CD4-positive, alpha-beta T cell treated with Interleukin-6 for 4 hours (primary cell): ENCODE data around the gene TMEM63B.
A peak's percentile ranks its signal among the peaks of the same experiment; 100 is the strongest.
"Not testable (repeated sequence)": the region's sequence is repeated elsewhere in the genome, so short reads cannot be mapped to it uniquely, and the experiment has no call there.

Source experiments
- DNase-seq: peaks from one replicate; pipeline ENCODE4 v3.0.0-alpha.2; 2020; ENCODE audit warnings: mixed read lengths

Gene TMEM63B

GRCh38 chr6:44117397-44118128, 9.8 kb upstream of the TMEM63B start:
- DNase-seq = no peak

- DNase-seq = no peak
Measured at GRCh38 chr6:44119704-44120262, 7.6 kb upstream of the TMEM63B start.

DNA sequence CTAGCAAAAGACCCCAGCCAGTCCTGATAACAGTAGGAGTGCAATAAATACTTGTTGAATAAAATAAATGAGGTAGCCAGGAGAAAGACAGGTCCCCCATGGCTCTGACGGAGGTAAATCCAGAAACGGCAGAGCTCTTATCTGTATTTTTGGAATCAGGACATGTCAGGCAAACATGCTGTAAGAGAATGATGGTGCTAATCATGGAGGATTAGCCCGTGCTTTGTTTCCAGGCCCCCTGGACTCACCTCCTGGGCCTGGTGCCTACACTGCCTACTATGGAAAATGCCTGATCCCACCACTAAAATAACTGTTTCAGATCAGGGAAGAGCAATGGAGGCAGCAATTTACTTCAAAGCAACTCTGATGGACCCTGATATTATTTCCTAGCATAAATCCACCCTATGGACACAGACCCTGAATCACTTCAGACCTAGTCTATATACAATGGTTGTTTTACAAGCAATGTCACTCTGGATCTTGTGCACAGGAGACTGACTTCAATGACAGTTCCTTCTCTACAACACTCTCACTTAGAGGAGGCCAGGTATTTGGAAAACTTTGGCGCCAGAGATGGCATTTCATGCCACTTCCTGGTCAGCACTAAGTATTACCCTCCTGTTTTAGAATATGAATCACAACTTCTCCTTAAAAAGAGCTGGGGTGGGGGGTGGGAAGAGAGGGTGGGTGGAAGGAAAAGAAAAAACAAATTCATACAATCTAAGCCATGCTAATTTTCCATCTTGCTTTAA, 6.5 kb upstream of the TMEM63B start:
- DNase-seq = no peak

DNA sequence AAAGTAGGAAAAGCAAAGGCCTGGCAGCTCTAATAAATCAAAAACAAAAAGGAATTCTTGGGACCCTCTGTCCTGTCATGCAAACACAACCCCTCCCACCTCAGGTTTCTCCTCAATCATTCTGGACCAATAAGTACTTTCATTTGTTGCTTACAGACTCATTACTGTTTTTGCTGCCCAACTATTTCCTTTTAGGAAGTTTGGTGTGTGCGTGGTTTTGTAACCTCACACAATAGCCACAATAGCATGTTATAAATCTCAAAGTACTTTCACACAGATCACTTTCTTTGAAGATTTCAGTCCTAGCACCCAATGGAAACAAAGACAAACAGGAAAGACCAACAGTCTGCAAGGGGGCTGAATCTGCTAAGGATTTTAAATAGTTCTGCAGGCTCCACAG, 4.6 kb upstream of the TMEM63B start:
- peak; percentile 7 for DNase-seq

GRCh38 chr6:44123544-44123943, 3.8 kb upstream of the TMEM63B start:
- DNase-seq = no peak

DNA sequence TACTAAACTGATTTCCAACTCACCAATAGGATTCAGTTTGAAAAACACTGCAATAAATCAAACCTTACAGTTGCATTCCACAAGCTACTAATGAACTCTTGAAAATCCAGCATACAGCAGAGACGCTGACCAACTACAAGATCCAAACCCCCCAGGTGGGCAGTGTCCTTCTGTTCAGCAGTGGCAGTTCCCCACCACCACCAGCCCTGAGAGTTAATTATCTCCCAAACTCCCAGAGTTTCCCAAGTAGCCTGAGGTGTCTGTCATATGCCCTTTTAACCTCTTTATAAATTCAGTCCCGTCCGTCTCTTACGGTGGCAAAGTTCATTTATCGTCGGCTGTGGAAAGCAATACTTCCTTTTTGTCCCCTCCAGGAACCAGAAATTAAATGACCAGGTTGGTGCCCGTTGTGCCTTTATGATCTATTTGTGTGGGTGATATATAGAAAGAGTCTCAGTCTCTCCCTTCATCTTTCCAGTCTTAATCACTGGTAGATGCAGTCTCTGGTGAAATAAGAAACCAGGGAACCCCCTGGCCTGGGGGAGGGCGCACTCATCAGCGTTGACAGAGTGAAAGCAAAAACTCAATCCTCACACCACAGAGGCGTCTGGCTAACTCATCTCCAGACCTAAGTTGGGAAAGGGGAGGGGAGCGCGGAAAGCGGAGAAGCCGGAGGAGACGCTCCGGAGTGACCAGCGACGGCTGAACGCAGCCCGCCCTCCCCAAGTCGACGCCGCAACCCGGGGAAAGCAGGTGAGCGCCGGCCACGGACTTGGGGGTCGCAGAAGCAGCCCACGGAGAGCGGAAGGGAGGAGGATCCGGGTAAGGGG, 819 bp upstream of the TMEM63B start:
- DNase-seq = peak; percentile 61

DNA sequence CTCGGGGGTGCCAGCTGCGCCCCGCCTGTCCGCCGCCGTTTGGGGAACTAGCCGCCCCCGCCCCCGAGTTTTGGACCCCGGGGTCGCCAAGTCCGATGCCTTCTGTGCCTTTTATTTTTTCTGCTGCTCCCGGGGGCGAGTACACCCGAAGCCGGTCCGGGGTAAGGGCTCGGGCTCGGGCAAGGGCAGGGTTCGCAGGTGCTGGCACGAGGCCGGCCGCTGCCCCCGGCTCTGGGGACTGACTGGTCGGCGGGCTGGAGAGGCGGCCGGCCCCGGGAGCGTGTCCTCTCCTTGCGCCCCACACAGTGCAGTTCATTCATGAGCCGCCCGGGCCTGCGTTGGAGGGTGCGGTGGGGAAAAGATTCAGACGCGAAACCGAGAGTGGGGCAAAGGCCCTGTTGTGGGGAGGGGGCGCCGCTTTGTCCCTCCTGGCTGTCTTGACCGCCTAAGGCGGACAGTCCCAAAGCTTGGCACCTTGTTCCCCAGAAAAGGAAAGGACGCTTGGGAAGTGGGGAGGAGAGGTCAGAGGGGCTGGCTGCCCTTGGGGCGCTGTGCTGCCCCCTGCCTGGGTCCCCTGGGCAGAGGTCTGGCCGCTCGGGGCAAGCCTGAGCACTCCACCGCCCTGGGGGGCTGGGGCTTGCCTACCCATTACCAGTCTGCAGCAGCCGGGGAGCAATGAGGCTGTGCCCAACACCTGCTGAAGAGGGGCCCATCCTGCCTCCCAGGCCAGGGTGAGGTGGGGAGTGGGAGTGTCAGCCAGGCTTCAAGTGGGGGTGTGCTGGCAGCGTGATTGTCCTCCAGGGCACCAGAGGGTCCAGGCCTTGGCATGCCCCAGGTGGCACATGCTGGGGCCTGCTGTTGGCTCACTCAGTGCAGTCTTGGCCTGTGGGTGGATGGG, 915 bp downstream of the TMEM63B start:
- DNase-seq = peak; percentile 18

- no peak for DNase-seq
Measured at GRCh38 chr6:44129841-44130322, 2.5 kb downstream of the TMEM63B start.

- no peak for DNase-seq
Measured at GRCh38 chr6:44131892-44132291, 4.5 kb downstream of the TMEM63B start.

GRCh38 chr6:44132476-44132875, 5.1 kb downstream of the TMEM63B start:
- DNase-seq = no peak

DNA sequence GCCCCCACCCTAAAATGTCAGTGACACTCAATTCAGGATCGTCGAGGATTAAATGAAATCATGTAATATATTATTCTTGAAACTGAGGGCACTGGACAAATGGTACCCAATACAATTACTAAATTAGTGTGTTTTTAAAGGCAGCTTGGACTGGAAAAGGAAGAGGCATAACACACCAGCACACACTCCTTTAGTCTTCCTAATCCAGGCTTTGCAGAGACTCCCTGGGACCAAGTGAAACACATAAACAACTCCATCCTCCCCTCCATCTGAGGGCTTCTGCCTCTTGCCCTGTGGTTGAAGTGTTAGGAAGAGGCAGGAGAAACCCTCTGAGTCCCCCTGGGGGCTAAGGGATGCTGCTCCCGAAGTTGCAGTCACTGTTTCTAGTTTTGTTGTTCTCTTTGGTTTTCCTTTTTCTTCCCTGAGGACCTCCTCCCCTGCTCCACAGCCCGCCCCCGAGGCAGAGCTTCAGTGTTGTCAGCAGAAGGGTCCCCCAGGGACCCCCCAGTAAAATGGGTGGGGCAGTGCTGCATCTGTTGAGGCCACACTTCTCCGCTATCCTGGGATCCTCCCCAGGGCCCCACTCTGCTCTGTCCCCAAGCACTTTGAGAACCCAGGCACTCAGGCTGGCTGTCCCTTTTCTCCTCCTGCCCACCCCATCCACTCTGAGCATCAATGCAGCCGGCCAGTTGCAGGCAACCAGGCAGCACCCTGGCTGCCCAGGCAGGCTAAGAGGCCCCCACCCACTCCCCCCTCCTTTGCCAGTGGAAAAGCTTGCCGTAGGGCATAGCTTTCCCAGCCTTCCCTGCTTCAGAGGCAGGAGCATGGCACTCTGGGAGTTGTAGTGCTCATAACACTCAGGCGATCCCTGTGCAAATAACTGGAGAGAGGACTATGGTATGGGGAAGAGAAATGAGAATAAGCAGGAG, 5.9 kb downstream of the TMEM63B start:
- DNase-seq = no peak

DNA sequence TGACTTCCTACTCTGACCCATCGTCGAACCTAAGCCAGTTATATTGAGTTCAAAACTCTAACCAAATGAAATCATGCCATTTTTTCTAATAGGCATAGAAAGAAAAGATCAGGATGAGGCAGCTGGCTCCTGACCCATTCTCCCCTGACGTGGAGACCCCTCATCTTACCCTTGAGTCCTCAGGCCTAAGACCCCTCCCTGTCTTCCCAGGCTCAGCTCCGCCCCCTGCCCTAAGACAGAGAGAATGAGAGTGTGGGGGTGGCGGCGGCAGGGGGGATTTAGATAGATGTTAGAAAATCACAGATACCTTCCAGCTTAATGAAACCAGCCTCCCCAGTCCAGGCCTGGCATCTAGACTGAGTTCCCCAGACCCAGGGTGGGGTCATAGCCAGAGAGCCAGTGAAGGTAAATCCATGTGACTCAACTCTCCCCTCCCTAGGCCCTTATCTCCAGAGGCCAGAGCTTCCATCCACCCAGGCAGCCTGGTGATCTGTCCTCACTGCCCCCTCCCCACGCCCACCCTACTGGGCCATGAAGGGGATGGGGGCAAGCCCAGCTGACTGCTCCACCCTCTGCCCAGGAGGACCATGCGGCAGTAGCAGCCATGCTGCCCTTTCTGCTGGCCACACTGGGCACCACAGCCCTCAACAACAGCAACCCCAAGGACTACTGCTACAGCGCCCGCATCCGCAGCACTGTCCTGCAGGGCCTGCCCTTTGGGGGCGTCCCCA, 6.8 kb downstream of the TMEM63B start:
- DNase-seq = no peak

DNA sequence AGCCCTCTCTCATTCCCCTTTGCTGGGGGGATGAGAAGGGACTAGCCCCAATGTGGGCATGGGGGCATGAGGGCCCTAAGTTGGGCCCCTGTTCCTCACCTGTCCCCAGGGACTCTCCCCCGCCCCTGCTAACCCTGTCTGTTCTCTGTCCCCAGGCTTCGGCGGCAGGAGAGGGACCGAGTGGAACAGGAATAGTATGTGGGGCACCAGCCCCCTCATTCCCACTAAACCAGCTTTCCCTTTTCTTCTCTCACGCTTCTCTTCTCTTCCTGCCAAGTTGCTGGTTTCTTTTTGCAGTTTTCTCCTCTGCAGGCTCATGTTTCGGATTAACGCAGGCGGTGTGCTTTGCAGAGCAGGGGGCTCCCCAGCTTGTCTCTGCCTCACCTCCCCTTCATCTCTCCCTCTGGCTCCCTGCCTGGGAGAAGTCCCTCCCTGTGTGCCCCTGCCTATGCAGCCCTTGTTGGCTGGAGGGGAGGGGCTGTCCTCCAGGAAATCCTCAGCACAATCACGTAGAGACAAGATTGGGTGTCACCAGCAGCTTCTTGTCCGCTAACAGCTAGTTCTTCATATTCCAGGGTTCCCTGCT, 7.9 kb downstream of the TMEM63B start:
- no peak for DNase-seq

GRCh38 chr6:44135875-44136274, 8.5 kb downstream of the TMEM63B start:
- no peak for DNase-seq

GRCh38 chr6:44138717-44139350, 11.5 kb downstream of the TMEM63B start:
- DNase-seq = no peak

DNA sequence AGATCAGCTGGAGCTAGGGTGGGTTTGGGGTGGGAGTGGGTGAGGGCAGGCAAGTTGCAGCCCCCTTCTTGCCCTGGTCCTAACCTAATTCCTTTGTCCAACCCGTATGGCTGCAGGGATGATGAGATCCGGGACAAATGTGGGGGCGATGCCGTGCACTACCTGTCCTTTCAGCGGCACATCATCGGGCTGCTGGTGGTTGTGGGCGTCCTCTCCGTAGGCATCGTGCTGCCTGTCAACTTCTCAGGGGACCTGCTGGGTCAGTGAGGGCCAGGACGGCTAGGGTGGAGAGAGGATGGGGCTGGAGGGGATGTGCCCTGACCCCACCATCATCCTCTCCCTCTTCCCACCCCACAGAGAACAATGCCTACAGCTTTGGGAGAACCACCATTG, 12.0 kb downstream of the TMEM63B start:
- DNase-seq = no peak

GRCh38 chr6:44142835-44143234, 15.5 kb downstream of the TMEM63B start:
- no peak for DNase-seq

DNA sequence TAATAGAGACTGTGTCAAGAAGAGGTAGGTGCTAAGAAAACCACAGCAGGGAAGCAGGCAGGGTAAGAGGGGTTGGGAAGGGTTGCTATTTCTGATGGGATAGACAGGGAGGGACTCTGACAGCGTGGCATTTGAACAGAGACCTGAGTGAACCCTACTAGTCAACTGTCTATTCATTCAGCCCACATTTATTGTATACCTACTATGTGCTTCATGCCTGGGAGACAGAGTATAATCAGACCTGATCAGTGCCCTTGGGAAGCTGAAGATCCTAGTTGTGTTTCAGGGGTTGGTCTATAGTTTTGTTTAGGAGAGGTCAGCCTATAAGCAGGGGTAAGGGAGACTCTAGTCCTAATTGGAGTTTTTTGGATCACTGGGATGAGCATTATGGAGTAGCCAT, 16.4 kb downstream of the TMEM63B start:
- DNase-seq = no peak

GRCh38 chr6:44144536-44144935, 17.2 kb downstream of the TMEM63B start:
- not testable (repeated sequence) for DNase-seq
